ENCODE measurements around the gene MATN1. TPM values are rescaled to one million over a fixed set of nuclear protein-coding genes. Genes with fewer than 3 reads are reported as not detected.

The MATN1 gene
- total RNA-seq, 2 donors from 2014 or later, result not detected

GRCh38 chr1:30731806-30732276 lies 8.5 kb upstream of the MATN1 start:
- 82 to 92% methylated on average over 4 to 8 of the region's 8 CpGs for WGBS, 2 experiments (ENCODE audit: insufficient coverage in 1 of 2, insufficient read length in 1 of 2)
- TF ChIP-seq CTCF (conservative IDR thresholded peaks at IDR 0.05), result no peak

GRCh38 chr1:30731109-30731805 lies 7.9 kb upstream of the MATN1 start:
- Histone ChIP-seq H3K4me3 (ENCODE audit: low read length) (no peak overlapping the region), H3K36me3 (ENCODE audit: control insufficient read depth, insufficient read depth, low read length) (no peaks in the 10 kb centered on the region), H3K9ac (ENCODE audit: extremely low read depth, low read length, poor library complexity, severe bottlenecking) (no peak overlapping the region), H3K9me3 (ENCODE audit: control insufficient read depth, low read length) (no peaks in the 10 kb centered on the region), H3K4me1 (ENCODE audit: control insufficient read depth, insufficient read depth, low read length) (no peaks in the 10 kb centered on the region), H3K27me3 (ENCODE audit: control insufficient read depth, insufficient read depth, low read length, poor library complexity, severe bottlenecking) (no peaks in the 10 kb centered on the region), H3K27ac (ENCODE audit: low read depth, low read length) (no peak overlapping the region)
- Mint-ChIP-seq H3K36me3 (ENCODE audit: low read depth) (no peaks in the 10 kb centered on the region), H3K4me3 (no peak overlapping the region), H3K4me1 (peaks cover 19% of the 10 kb centered on the region), H3K27me3 (ENCODE audit: insufficient read depth) (no peaks in the 10 kb centered on the region), H3K9me3 (no peaks in the 10 kb centered on the region), H3K27ac (no peak overlapping the region)
- no peak for DNase-seq
- WGBS, 2 experiments (ENCODE audit: insufficient coverage in 1 of 2, insufficient read length in 1 of 2), result 85 to 92% methylated on average over 3 to 10 of the region's 10 CpGs
- TF ChIP-seq CTCF (conservative IDR thresholded peaks at IDR 0.05), result no peak

More at GRCh38 chr1:30731806-30732276, 8.5 kb upstream of the MATN1 start:
- Histone ChIP-seq H3K4me1 (ENCODE audit: control insufficient read depth, insufficient read depth, low read length) (no peaks in the 10 kb centered on the region), H3K9me3 (ENCODE audit: control insufficient read depth, low read length) (no peaks in the 10 kb centered on the region), H3K9ac (ENCODE audit: extremely low read depth, low read length, poor library complexity, severe bottlenecking) (no peak overlapping the region), H3K27ac (ENCODE audit: low read depth, low read length) (no peak overlapping the region), H3K4me3 (ENCODE audit: low read length) (no peak overlapping the region), H3K36me3 (ENCODE audit: control insufficient read depth, insufficient read depth, low read length) (no peaks in the 10 kb centered on the region), H3K27me3 (ENCODE audit: control insufficient read depth, insufficient read depth, low read length, poor library complexity, severe bottlenecking) (no peaks in the 10 kb centered on the region)
- H3K9me3 Mint-ChIP-seq, result no peaks in the 10 kb centered on the region
- H3K4me1 Mint-ChIP-seq, result peaks cover 19% of the 10 kb centered on the region
- no peaks in the 10 kb centered on the region for H3K27me3 Mint-ChIP-seq (ENCODE audit: insufficient read depth)
- H3K27ac Mint-ChIP-seq, result no peak overlapping the region
- H3K36me3 Mint-ChIP-seq (ENCODE audit: low read depth), result no peaks in the 10 kb centered on the region
- DNase-seq, result no peak
- H3K4me3 Mint-ChIP-seq, result no peak overlapping the region

DNA sequence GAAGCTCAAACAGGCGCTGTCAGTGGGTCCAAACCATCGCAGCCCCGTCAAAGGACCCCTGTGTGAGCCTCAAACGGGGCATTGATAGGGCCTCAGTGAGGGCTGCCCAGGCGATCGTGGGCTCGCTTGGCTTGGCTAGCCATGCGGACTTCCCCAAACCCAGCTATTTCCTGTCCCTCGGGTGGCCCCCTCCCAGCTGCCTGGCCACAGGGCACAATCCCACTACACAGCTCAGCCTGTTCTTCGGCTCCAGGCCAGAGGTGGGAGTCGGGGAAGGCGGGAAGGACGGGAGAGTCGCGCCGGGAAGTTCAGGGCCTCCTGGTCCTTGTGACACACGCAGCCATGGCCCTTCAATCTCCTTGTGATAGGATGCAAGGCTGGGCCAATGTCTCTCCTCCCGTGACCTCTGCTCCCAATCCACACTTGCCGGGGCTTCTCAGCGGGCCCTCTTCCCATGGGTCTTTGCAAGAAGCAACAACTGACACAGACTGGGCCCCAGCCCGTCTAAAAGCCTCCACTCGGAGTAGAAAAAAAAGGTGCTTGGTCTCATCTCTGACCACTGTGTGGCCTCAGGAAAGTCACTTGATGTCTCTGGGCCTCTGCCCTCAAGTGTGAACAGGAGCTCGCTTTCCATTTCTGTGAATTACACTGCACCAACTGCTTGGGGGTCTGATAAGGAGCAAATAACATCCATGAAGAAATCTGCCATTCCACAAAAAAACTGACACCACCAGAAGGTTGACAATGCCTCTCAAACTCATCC lies 7.1 kb upstream of the MATN1 start:
- Mint-ChIP-seq H3K4me3 (no peak overlapping the region), H3K27me3 (ENCODE audit: insufficient read depth) (no peaks in the 10 kb centered on the region), H3K27ac (no peak overlapping the region), H3K4me1 (peaks cover 19% of the 10 kb centered on the region), H3K9me3 (no peaks in the 10 kb centered on the region), H3K36me3 (ENCODE audit: low read depth) (no peaks in the 10 kb centered on the region)
- WGBS, 2 experiments (ENCODE audit: insufficient coverage in 1 of 2, insufficient read length in 1 of 2), result 86 to 88% methylated on average over 17 to 23 of the region's 23 CpGs
- H3K27ac ChIP-seq (ENCODE audit: low read depth, low read length), result no peak overlapping the region
- TF ChIP-seq CTCF (conservative IDR thresholded peaks at IDR 0.05), result no peak
- no peaks in the 10 kb centered on the region for H3K27me3 ChIP-seq (ENCODE audit: control insufficient read depth, insufficient read depth, low read length, poor library complexity, severe bottlenecking)
- no peak overlapping the region for H3K4me3 ChIP-seq (ENCODE audit: low read length)
- DNase-seq, result no peak
- H3K9me3 ChIP-seq (ENCODE audit: control insufficient read depth, low read length), result no peaks in the 10 kb centered on the region
- no peak overlapping the region for H3K9ac ChIP-seq (ENCODE audit: extremely low read depth, low read length, poor library complexity, severe bottlenecking)
- no peaks in the 10 kb centered on the region for H3K36me3 ChIP-seq (ENCODE audit: control insufficient read depth, insufficient read depth, low read length)
- H3K4me1 ChIP-seq (ENCODE audit: control insufficient read depth, insufficient read depth, low read length), result no peaks in the 10 kb centered on the region
